B cell (primary cell): Measurements from ENCODE around the gene CACNA1H. TPM values are rescaled to one million over a fixed set of nuclear protein-coding genes. Genes with fewer than 3 reads are reported as not detected.
"Not testable (repeated sequence)": the region's sequence is repeated elsewhere in the genome, so short reads cannot be mapped to it uniquely, and the experiment has no call there.

Experiments
- ATAC-seq: fragments of 200-7000 bp; cut with Tn5 transposase; one replicate; pipeline ENCODE4 v1.10.0; 2021; ENCODE audit warnings: low read depth, mild to moderate bottlenecking, moderate number of reproducible peaks, moderate library complexity
- CTCF ChIA-PET: fragments of 350-600 bp; sonication (Branson Sonifier 250); formaldehyde crosslinking; loops from one replicate; lab custom pipeline; 2021; ENCODE audit warnings: antibody characterized with exemption, inconsistent platforms; lab: Charles Lee
- POLR2A ChIA-PET: fragments of 350-600 bp; sonication (Branson Sonifier 250); formaldehyde crosslinking; loops from one replicate; lab custom pipeline; 2021; ENCODE audit warnings: antibody characterized with exemption; lab: Charles Lee
- DNase-seq: peaks from one replicate; pipeline ENCODE4 v3.0.0; 2013
- H2AFZ ChIP-seq: 2 replicates; pipeline ENCODE4 v1.6.1; 2012; ENCODE audit warnings: mild to moderate bottlenecking, low read depth, low read length; ENCODE audit not compliant: insufficient read depth, poor library complexity, severe bottlenecking
- H3K27ac ChIP-seq, 2 donors: 1 replicate in 1 of 2; 2 replicates in 1 of 2; pipeline ENCODE4 v1.5.1; 2012 to 2013; ENCODE audit warnings: low read length in 2 of 2, mild to moderate bottlenecking in 2 of 2, moderate library complexity in 1 of 2
- H3K27me3 ChIP-seq, 4 experiments: fragments of 200-600 bp in 1 of 4; sonication (generic) in 1 of 4; replicated peaks in 1 of 4; 1 replicate in 2 of 4; 2 replicates in 2 of 4; pipeline versions ENCODE4 v1.6.1 to v1.7.0; 2013 to 2016; ENCODE audit warnings: low read length in 3 of 4, mild to moderate bottlenecking in 2 of 4, mixed read lengths in 1 of 4, moderate library complexity in 1 of 4; ENCODE audit not compliant: insufficient read depth in 4 of 4, control insufficient read depth in 3 of 4; ENCODE audit errors: control extremely low read depth in 1 of 4
- H3K36me3 ChIP-seq, 2 experiments: replicated peaks in 1 of 2; 1 replicate in 1 of 2; 2 replicates in 1 of 2; pipeline versions ENCODE4 v1.6.1 to v1.7.1; 2013; ENCODE audit warnings: low read length in 1 of 2; ENCODE audit not compliant: insufficient read depth in 2 of 2, control insufficient read depth in 1 of 2; ENCODE audit errors: control extremely low read depth in 1 of 2, extremely low read depth in 1 of 2
- H3K4me1 ChIP-seq, 2 donors: fragments of 200-600 bp in 1 of 2; sonication (generic) in 1 of 2; 1 replicate in 1 of 2; 2 replicates in 1 of 2; pipeline versions ENCODE4 v1.5.1 to v1.6.1; 2013 to 2017; ENCODE audit warnings: low read length in 2 of 2; ENCODE audit not compliant: control insufficient read depth in 2 of 2, insufficient read depth in 2 of 2
- H3K4me2 ChIP-seq: replicated peaks from 2 replicates; pipeline ENCODE3; 2012; ENCODE audit warnings: mild to moderate bottlenecking, low read depth, low read length; ENCODE audit not compliant: poor library complexity, severe bottlenecking
- H3K4me3 ChIP-seq, 5 experiments: fragments of 200-600 bp in 1 of 5; sonication (generic) in 1 of 5; 1 replicate in 3 of 5; 2 replicates in 2 of 5; pipeline versions ENCODE4 v1.5.1 to v1.7.0; 2011 to 2016; ENCODE audit warnings: low read length in 4 of 5, mild to moderate bottlenecking in 4 of 5, low read depth in 2 of 5, control low read depth in 1 of 5, moderate library complexity in 1 of 5; ENCODE audit not compliant: insufficient read depth in 1 of 5; ENCODE audit errors: control extremely low read depth in 1 of 5, extremely low read depth in 1 of 5
- H3K79me2 ChIP-seq: fragments of 200-600 bp; sonication (generic); one replicate; pipeline ENCODE4 v1.6.0; 2016; ENCODE audit warnings: low read length; ENCODE audit not compliant: control insufficient read depth, insufficient read depth
- H3K9ac ChIP-seq: fragments of 200-600 bp; sonication (generic); 2 replicates; pipeline ENCODE4 v1.6.1; 2017; ENCODE audit warnings: mild to moderate bottlenecking, low read length, moderate library complexity
- H3K9me3 ChIP-seq, 3 donors: one replicate each; pipeline versions ENCODE4 v1.6.1 to v1.7.1; 2013; ENCODE audit warnings: low read length in 2 of 3; ENCODE audit not compliant: control insufficient read depth in 2 of 3, insufficient read depth in 1 of 3; ENCODE audit errors: control extremely low read depth in 1 of 3
- H4K20me1 ChIP-seq: 2 replicates; pipeline ENCODE4 v1.6.0; 2012; ENCODE audit warnings: mild to moderate bottlenecking, low read length; ENCODE audit not compliant: insufficient read depth, control insufficient read depth, poor library complexity, severe bottlenecking
- H3K27ac Mint-ChIP-seq: one replicate; pipeline ENCODE4 v1.8.0; 2021; ENCODE audit warnings: mixed read lengths
- H3K27me3 Mint-ChIP-seq: one replicate; pipeline ENCODE4 v1.8.0; 2021; ENCODE audit warnings: mixed read lengths
- H3K4me1 Mint-ChIP-seq: one replicate; pipeline ENCODE4 v1.8.0; 2021; ENCODE audit warnings: mixed read lengths
- H3K4me3 Mint-ChIP-seq: one replicate; pipeline ENCODE4 v1.8.0; 2021; ENCODE audit warnings: mixed read lengths
- H3K9me3 Mint-ChIP-seq: one replicate; pipeline ENCODE4 v1.8.0; 2022; ENCODE audit warnings: mixed read lengths; ENCODE audit not compliant: insufficient read depth
- WGBS: methylation state at CpG from one replicate; pipeline ENCODE4 v1.1.5; 2013; ENCODE audit warnings: missing lambda C conversion rate; ENCODE audit not compliant: insufficient coverage; 5-methylcytosine and 5-hydroxymethylcytosine counted together
- intact Hi-C: fragments of 100-400 bp; cut with micrococcal nuclease; formaldehyde crosslinking; loops from one replicate; pipeline ENCODE4 v1.10.0; 2022
- polyA plus RNA-seq: library from polyadenylated mRNA; depleted of rRNA; stranded (reverse); fragments of >200 nt; gene quantifications from 2 replicates; pipeline ENCODE4 v1.2.3, GENCODE V29; 2012
- total RNA-seq, 2 donors: library from RNA; stranded (reverse); fragments of 120-200 nt in 1 of 2; gene quantifications; 1 replicate in 1 of 2; 2 replicates in 1 of 2; pipeline versions ENCODE4 v1.2.3 to v1.2.4, GENCODE V29; 2013 to 2022

The CACNA1H gene
- total and polyA plus RNA-seq, 2 donors (not counting 1 experiment from before 2014, with no cell fraction given), result 0.05 to 0.10 TPM

DNA sequence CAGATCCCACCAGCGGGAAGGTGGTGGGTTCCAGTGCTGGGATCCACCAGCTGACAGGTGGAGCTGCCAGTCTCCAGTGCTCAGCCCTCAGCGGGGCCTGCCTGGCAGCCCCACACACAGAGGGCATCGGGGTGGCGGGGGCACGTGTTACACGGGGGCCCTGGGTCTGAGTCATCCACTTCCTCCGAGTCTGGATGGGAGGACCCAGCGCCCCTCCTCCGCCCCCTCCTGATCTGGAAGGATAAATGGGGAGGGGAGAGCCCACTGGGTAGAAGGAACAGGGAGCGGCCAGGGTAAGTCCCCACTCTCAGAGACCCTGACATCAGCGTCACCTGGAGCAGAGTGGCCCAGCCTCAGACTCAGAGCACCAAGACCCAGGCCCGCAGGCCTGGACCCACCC is 87.5 kb downstream of the CACNA1H start, which contains the start of gene TPSAB1:
TPSAB1 (plus strand) TSS at position 270 of the 400 bp plus-strand sequence. CDS start 234 bp downstream, outside the sequence.
- no CpG with 5 or more reads among the region's 12 CpGs for WGBS
- DNase-seq, H4K20me1 ChIP-seq, H3K9me3 ChIP-seq, POLR2A ChIA-PET, H3K27ac ChIP-seq, H3K27me3 ChIP-seq, H3K36me3 ChIP-seq, CTCF ChIA-PET, H2AFZ ChIP-seq, H3K9me3 Mint-ChIP-seq, H3K4me1 ChIP-seq, H3K4me2 ChIP-seq, H3K79me2 ChIP-seq, H3K4me3 Mint-ChIP-seq, ATAC-seq, H3K9ac ChIP-seq, intact Hi-C loops, H3K4me3 ChIP-seq, H3K27ac Mint-ChIP-seq, H3K4me1 Mint-ChIP-seq, H3K27me3 Mint-ChIP-seq: not testable (repeated sequence)

DNA sequence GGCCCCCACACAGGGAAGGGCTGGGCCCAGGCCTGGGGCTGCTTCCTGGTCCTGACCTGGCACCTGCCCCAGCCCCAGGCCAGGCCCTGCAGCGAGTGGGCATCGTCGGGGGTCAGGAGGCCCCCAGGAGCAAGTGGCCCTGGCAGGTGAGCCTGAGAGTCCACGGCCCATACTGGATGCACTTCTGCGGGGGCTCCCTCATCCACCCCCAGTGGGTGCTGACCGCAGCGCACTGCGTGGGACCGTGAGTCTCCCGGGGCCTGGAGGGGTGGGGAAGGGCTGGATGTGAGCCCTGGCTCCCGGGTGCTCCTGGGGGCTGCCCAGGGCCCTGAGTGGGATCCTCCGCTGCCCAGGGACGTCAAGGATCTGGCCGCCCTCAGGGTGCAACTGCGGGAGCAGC is 88.2 kb downstream of the CACNA1H start:
- H3K4me2 ChIP-seq, intact Hi-C loops, H3K36me3 ChIP-seq, H3K4me1 Mint-ChIP-seq, H3K9me3 Mint-ChIP-seq, H3K27ac Mint-ChIP-seq, H2AFZ ChIP-seq, CTCF ChIA-PET, DNase-seq, ATAC-seq, H3K4me3 Mint-ChIP-seq, POLR2A ChIA-PET, H4K20me1 ChIP-seq, H3K27me3 ChIP-seq, H3K4me1 ChIP-seq, H3K9me3 ChIP-seq, H3K9ac ChIP-seq, H3K4me3 ChIP-seq, H3K27me3 Mint-ChIP-seq, H3K79me2 ChIP-seq, H3K27ac ChIP-seq: not testable (repeated sequence)
- 100% methylated on average over 2 of the region's 15 CpGs for WGBS

- H4K20me1 ChIP-seq, DNase-seq, H3K4me3 Mint-ChIP-seq, H3K36me3 ChIP-seq, intact Hi-C loops, H2AFZ ChIP-seq, H3K4me1 Mint-ChIP-seq, H3K9me3 Mint-ChIP-seq, H3K27ac ChIP-seq, H3K79me2 ChIP-seq, CTCF ChIA-PET, H3K27me3 ChIP-seq, H3K27me3 Mint-ChIP-seq, H3K9me3 ChIP-seq, H3K4me3 ChIP-seq, H3K27ac Mint-ChIP-seq, POLR2A ChIA-PET, ATAC-seq, H3K4me2 ChIP-seq, H3K4me1 ChIP-seq, H3K9ac ChIP-seq: not testable (repeated sequence)
- WGBS, result 71% methylated on average over 4 of the region's 11 CpGs
Measured at GRCh38 chr16:1243363-1243762, 90.5 kb downstream of the CACNA1H start.

DNA sequence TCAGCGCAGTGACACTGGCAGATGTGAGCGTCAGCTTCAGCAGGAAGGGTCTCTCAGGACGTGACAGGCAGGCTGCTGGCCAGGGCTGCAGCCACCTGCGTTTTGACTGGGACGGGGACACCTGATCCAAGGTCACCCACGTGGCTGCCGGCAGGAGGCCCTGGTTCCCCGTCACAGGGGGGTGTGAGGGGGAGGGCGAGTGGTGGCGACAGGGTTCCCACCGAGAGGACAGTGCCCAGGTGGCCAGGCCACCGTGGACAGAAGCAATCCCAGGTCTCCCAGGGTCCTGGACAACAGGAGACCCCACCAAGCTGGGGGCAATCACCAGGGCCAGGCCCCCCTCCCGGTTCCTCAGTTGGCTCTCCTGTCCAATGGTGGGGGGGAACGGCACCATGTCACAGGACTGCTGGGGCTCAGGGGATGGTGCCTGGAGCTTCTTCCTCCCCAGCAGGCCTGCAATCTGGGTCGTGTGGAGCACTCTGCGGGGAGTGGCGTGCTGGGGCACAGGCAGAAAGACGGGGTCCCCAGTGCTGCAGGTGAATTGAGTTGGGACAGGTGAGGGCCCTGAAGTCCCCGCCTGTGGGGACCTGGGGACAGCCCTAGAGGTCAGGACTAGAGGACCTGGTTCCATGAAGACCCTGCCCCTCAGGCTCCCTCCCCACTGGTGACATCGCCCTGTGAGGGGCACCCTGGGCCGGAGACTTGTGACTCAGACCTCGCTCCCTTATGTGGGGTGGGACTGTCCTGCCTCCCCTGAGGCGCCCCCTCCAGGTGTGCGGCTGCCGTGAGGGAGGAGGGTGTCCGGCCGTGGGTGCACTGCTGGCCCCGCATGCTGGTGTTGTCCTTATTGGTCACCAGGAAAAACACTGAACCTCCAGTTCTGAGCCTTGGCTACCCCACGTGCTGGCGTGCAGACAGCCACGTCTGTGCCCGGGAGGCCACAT is 91.3 kb downstream of the CACNA1H start:
- DNase-seq, H3K27me3 Mint-ChIP-seq, H3K79me2 ChIP-seq, H3K4me3 Mint-ChIP-seq, H3K27ac ChIP-seq, POLR2A ChIA-PET, intact Hi-C loops, H3K27ac Mint-ChIP-seq, H3K9me3 ChIP-seq, ATAC-seq, H4K20me1 ChIP-seq, CTCF ChIA-PET, H2AFZ ChIP-seq, H3K36me3 ChIP-seq, H3K9me3 Mint-ChIP-seq, H3K4me3 ChIP-seq, H3K27me3 ChIP-seq, H3K4me1 Mint-ChIP-seq, H3K4me2 ChIP-seq, H3K9ac ChIP-seq, H3K4me1 ChIP-seq: not testable (repeated sequence)
- 71% methylated on average over 15 of the region's 32 CpGs for WGBS
